ENCODE measurements around the gene NOX3. TPM values are rescaled to one million over a fixed set of nuclear protein-coding genes. Genes with fewer than 3 reads are reported as not detected.

Gene NOX3
- total RNA-seq, 1 donor from 2014 or later, result not detected

DNA sequence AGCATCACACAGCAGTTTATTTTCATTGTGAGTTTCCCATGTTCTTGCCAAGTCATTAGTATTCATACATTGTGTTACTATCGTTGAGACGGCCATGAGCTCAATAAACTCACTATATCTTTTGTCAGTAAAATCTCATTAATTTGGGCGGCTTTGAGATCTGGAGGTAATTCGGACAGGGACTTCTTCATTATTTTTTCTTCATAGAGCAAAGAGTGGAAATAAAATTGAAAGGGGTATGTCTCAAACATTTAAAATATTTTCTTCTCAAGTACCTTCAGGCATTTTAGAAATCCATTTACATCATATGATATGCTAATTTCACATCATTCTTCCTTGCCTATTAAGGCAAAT, 14.6 kb downstream of the NOX3 start:
- intact Hi-C loops (cut with micrococcal nuclease), result no loop called here

DNA sequence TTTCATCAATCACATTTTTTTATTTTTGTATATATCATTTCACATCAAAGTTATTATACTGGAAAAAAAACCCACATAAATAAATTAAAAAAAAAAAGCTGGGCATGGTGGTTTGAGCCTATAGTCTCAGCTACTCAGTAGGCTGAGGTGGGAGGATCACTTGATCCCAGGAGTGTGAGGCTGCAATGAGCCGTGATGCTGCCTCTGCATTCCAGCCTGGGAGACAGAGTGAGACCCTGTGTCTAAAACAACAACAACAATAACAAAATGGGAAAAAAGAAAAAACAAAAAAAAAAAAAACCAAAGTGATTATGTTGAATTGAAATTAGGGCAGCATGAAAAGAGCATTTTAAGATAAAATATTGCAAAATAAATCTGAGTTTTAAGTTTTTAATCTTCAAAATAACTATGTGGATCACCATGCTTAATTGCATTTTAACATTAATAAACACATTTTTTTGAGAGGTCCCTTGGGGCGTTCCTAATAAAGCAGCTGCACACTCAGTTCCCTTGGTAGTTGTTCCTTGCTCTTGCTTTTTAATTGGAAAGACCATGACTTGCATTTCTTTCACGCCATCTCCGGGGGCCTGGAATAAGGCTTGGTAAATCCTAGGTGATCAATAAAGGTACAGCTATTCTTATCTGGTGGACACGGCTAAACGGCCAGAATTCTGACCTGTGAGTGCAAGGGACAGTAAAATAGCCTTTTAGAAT, 15.1 kb downstream of the NOX3 start:
- intact Hi-C loops (cut with micrococcal nuclease), result no loop called here
- no peak for DNase-seq
- no peak for ATAC-seq

More for the DNA sequence above, 14.6 kb downstream of the NOX3 start:
- ATAC-seq, result no peak
- no peak for DNase-seq

DNA sequence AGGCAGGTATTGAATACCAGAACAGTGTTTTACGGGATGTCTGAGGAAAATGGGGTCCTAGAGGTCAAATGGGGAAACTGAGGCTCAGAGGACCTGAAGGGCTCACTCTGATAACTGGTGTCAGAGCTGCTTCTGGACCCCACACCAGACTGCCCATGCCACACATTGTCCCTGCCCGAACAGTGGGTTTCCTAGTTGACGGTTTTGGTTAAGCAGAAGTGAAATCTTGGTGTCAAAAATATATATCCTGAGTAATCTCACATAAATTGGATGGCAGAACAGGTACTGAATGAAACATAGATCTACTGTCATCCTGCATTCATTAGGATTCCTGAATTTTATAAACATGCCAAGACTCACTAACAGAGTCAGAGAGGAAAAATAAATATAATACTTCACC, 16.3 kb downstream of the NOX3 start:
- no peak for ATAC-seq
- intact Hi-C loops (cut with micrococcal nuclease), result no loop called here
- no peak for DNase-seq

DNA sequence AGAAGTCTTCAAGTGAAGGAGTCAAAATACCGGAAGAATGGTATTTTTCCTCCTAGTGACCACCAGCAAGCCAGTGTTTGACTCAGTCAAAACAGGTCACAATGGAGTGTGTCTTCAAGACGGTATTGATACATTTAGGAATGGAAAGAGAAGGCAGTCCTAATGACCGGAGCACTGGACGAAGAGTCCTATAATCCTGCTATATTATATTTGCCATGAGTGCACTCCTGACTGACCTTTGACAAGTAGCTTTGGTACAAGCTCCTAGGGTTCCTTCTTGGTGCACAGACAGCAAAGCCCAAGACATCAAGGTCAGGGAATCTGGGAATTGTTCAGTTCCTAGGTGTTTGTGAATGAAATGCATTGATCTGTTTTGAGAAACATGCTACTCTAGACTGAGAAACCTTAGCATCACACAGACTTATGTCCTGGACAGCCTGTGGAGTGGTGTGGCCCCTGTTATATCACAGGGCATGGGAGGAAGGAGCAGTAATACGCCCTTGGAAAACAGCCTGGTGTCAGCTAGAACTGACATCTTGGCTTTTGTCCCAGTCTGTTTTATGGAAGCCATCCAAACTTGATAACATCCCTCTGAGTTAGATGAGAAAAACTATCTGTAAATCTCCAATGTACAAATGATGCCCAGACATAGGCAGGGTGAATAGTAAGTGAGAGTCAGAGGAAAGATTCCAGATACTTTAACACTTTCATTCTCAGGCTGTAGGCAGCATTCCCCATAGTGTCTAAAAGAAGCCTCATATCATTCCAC, 18.5 kb downstream of the NOX3 start:
- DNase-seq, result no peak
- intact Hi-C loops (cut with micrococcal nuclease), result no loop called here
- peak; percentile 56 for ATAC-seq

DNA sequence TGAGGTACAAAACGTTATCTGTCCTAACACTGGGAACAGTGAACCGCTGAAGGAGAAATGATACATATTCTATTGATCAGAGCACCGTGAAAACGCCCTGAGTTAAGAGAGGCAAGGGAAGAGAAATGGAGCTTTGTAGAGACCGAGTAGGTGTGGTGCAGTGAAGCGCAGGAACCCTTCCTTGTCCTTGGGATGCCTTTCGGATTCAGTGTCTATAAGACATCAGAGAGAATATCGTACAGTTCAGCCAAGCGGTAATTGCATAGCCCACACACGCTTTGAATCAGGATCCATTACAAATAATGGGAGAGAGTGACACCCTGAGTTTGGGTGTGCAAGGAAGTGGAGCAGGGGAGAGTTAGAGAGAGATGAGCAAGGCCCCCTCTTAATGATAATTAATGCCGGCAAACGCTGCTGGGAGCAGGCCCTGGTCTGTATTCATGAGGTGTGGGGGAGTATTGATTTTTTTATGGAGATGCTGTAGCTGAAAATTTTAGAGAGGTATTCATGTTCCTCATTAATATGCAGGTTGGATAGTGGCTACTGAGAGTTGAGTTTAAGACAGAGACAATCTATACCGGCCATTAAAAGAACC, 20.7 kb downstream of the NOX3 start:
- intact Hi-C loops (cut with micrococcal nuclease), result no loop called here
- ATAC-seq (no peak), DNase-seq (no peak)

DNA sequence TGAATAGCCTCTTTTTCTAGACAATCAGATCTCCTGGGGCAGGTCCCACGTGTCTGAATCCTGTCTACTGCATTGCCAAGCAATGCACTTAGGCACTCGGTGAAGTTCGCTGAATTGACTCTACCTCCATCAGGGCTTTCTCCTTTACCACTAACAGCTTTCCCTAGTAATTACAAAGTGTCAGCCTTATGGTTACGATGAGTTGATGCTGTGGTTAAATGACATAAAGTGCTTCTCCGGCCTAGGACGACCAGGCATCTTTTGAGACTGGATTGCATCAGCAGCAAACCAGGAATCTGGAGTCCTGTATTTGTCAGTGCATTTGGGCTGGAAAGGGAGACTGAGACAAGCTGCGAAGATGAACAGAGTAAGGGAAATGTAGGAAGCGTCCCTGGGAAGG, 21.5 kb downstream of the NOX3 start:
- ATAC-seq, result no peak
- no peak for DNase-seq
- intact Hi-C loops (cut with micrococcal nuclease), result no loop called here

DNA sequence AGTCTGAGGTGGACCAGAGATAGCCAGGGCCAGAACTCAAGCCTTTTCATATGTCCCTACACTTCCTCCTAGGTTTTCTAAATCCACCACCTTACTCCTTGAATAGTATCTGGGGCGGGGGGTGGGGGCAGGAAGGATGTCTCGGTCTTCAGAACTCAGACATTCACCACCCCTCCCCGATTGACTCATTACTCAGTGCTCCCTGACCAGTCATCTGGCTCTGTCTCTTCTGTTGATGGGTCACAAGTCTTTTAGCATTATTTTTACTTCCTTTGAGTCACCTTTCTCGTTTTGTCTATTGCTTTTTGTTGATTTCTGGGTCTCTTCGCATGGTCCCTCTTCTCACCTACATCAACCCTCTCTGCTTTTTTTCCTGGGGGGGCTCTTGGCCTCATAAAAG, 23.3 kb downstream of the NOX3 start:
- ATAC-seq (no peak), DNase-seq (no peak)
- intact Hi-C loops (cut with micrococcal nuclease), result no loop called here

DNA sequence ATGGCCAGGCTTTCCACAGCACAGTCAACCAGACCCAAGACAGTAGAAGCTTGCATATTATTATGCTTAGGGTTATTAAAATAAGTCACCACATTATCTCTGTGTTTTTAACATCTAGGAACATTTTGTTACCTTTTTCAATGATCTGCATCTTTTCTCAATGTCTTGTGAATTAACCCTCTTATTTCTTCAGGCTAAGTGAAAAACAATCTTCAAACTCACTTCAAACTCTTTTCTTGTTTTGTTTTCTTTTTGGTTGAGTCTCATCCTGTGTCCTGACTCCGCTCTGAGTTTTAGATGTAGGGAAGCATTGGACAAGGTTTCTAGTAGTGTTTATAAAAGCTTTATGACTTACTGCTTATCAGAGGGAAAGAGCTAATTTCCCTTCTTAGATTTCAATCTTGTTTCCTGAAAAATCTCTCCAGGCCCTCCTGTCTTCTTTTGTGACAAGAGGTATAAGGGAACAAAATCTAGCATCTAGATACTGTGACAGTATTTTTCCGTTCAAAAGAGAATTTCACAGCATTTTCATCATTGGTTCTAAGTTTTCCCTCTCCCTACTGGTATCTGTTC, 26.2 kb downstream of the NOX3 start:
- DNase-seq (no peak), ATAC-seq (no peak)
- intact Hi-C loops (cut with micrococcal nuclease), result no loop called here

DNA sequence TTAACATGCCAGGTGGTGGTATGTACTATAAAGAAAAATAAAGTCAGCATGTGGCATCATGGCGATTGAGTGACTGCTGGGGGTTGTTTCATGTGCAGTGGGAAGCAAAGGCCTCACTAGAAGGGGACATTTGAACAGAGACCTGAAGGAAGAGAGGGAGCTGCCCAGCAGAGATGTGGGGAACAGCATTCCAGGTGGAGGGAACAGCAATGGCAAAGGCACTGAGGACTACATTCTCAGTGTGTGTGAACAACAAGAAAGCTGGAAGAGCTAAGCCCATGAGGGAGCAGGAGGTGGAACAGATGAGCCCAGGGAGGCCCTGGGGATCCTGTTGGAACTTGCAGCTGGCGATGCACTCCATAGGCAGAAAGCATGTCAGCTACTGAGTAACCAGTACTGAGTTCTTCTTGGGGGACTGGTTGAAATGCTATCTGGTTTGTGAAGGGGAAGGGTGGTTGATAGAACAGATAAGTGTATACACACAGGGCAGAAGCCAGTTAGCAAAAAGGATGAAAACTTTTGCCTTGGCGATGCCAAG, 29.2 kb downstream of the NOX3 start:
- intact Hi-C loops (cut with micrococcal nuclease), result no loop called here
- ATAC-seq (no peak), DNase-seq (no peak)

DNA sequence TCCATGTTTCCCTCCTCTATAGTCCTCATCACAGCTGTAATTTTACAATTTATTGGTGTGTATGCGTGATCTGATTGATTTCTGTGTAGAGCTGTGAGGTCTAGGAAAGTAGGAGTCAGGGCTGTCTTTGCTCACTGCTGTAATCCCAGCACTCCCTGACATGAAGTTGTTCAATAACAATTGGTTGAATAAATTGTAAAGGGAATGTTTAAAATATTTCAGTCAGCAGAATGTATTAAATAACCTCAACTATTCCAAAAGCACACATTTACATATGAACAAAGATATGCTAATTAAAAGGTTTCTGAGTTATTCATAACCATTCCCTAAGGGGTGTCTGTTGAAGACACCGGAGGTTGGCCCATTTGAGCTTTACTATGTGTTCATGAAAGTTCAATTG, 31.5 kb downstream of the NOX3 start:
- intact Hi-C loops (cut with micrococcal nuclease), result no loop called here
- no peak for ATAC-seq
- no peak for DNase-seq

DNA sequence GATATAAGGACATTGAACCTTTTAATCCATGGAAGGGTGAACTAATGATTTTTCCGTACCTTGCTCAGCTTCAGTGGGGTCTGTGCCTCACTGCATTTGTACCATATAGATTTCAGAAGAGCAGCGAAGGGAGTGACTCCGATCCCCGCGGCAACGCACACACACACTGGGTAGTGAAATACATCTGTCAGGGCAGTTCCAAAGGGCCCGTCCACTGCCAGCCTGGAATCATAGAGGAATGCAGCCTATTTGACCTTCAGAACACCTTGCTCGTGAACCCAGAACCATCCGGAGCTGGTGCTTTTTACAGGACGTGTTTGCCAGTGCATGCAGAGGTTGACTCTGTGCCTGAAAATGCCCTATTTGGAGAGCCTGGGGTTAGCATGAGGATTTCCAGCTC, 33.0 kb downstream of the NOX3 start:
- intact Hi-C loops (cut with micrococcal nuclease), result no loop called here
- ATAC-seq (no peak), DNase-seq (no peak)

DNA sequence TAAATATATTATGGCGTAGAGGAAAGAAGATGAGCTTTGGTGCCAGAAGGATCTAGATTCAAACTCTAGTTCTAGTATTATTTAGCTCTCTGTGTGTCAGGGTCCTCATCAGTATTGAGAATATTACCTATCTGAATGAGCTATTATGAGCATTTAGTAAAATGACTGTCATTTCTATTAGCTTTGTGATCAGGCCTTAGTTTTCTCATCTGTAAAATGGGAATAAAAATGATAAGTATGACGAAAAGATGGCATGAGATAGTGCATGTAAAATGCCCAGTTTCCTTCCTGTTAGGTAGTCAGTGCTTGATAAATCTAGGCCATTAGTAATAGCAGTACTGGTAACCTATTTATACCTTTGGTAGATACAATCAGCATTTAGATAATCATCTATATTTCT, 35.1 kb downstream of the NOX3 start:
- intact Hi-C loops (cut with micrococcal nuclease), result no loop called here
- ATAC-seq (no peak), DNase-seq (no peak)

DNA sequence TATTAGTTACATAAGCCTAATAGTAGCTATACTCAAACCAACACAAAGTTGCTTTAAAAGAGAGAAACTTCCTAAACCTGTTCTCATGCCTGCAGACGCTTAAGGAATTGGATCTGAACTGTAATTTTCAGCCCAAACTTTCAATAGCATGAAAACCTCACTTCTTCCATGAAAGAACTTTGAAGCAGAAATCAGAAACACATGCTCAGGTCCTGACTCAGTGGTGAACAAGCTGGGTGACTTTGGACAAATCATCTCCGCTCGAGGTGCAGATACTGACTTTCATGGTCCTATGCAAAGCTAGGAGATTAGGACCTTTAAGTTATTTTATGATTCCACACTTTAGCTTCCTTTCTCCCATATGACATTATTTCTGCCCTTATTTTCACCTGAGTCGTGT, 36.5 kb downstream of the NOX3 start:
- intact Hi-C loops (cut with micrococcal nuclease), result no loop called here
- DNase-seq (no peak), ATAC-seq (no peak)

DNA sequence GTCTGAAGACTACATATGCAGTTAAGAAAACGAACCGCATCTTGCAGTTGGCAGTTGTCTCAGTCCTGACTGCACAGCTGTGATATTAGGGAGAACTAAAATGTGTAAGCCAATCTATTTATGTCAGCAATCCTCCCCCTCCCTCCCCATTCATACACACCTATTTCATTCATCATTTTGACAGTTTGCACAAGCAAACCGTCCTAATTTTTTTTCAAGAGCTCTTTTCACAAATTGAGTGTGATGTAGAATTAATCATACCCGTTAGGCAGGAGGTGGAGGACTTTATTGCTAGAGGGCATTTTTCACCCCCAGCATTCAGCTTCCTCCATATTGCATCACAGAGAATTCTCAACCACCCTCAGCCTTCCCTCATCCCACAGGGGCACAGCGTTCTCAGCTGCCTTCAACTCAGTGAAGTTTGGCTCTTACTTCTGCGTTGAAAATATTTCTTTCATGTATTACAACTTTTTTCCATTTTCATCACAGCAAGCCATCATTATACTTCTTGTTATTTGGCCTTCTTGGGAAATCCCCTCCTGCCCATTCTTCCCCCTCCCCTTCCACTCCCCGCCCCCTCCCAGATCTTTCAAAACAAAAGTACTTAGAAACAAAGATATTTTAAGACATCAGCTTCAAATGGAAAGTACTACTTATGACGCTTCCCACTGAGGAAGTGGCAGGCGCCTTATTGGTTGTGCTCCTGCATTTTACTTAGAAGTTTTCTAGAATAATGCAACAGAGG, 37.5 kb downstream of the NOX3 start:
- intact Hi-C loops (cut with micrococcal nuclease), result no loop called here
- ATAC-seq (no peak), DNase-seq (no peak)

DNA sequence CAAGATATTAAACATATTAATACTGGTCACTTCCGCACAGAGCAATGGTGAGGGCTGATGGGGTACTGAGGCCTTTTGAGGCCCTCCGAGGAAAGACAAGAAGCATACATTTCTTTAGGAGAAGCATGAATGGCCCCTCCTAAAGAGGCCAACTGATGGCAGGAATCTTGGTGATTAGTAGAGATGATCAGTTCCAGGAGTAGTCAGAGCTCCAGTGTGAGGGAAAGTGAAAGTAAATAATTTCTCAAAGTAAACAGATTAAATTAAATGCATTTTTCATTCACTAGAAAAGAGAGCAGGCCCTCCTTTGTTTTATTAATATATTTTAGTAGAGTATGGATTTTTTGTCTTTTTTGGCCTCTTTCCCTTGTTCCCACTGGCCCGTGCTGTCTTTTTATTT, 38.2 kb downstream of the NOX3 start:
- no peak for ATAC-seq

DNA sequence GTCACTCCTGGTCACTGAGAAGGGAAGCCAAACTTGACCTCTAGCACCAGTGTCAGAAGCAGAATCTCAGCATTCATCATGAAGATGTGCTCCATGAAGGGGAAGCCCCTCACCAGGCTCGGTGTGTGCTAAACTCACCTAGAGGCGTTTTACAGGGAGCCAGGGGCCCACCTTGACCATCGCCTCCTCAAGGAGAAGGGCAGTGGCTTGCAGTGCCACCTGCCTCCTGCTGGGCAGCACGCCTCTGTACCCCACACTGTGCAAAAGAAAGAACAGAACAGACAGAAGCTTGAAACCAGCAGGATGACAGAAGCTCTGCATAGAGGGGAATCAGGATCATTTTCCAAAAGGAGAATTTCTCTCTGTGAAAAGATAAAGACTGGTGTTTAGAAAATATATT, 39.7 kb downstream of the NOX3 start:
- ATAC-seq, result no peak
- DNase-seq, result no peak
- intact Hi-C loops (cut with micrococcal nuclease), result no loop called here

More for the DNA sequence above, 38.2 kb downstream of the NOX3 start:
- intact Hi-C loops (cut with micrococcal nuclease), result no loop called here
- no peak for DNase-seq

DNA sequence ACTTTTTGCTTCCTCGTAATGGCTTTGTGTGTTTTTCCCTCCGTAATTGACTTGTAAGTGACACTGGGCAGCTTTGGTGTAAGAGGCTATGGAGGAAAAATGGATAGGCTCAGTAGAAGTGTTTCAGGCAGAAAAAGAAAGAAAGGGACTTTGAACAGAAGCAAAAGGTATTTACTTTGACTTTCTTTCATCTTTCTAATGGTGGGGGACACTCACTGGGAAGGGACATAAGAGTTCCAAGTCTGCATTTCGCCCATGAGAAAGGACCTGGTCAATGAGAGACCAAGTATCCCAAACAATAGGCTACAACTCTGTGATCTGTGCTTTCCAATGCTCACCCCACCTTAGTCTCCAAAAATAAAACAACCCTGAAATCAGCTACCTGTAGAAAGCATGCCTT, 41.6 kb downstream of the NOX3 start:
- DNase-seq (no peak), ATAC-seq (no peak)
- intact Hi-C loops (cut with micrococcal nuclease), result no loop called here

DNA sequence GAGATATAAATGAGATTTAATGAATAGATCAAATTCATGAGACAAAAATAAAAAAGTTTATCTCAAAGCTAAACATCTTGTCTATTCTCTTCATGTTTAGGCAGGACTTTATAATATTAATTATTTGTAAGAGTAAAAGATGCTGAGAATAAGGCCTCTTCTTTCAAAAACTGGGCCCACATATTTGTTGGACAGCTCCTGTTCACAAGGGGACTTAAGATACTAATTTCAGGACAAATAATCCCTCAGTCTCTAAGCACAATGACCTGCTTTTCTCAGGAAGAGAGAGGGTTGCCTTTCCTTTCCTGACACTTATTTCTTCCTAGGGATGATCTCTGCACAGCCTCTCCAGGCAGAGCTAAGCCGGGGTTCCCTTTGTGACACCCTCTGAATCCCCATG, 43.3 kb downstream of the NOX3 start:
- no peak for DNase-seq
- intact Hi-C loops (cut with micrococcal nuclease), result no loop called here
- ATAC-seq, result no peak

All from left ventricle myocardium superior (tissue), 1 donor.